Endodermal cell (in vitro differentiated cells): ENCODE measurements around the gene NFIA. TPM values are rescaled to one million over a fixed set of nuclear protein-coding genes. Genes with fewer than 3 reads are reported as not detected.

Source experiments
- DNase-seq: peaks from one replicate; pipeline ENCODE4 v3.0.0-alpha.2; 2017
- H3K27ac ChIP-seq: 2 replicates; pipeline ENCODE4 v1.5.1; 2013; ENCODE audit warnings: mild to moderate bottlenecking, low read depth, low read length, moderate library complexity
- H3K27me3 ChIP-seq: 2 replicates; pipeline ENCODE4 v1.6.1; 2013; ENCODE audit warnings: mild to moderate bottlenecking, low read length, moderate library complexity; ENCODE audit not compliant: insufficient read depth, control insufficient read depth, poor library complexity, severe bottlenecking
- H3K36me3 ChIP-seq: 2 replicates; pipeline ENCODE4 v1.7.0; 2013; ENCODE audit warnings: mild to moderate bottlenecking, low read length, moderate library complexity; ENCODE audit not compliant: control insufficient read depth, insufficient read depth
- H3K4me1 ChIP-seq: one replicate; pipeline ENCODE4 v1.7.0; 2013; ENCODE audit warnings: low read length; ENCODE audit not compliant: control insufficient read depth, insufficient read depth
- H3K4me3 ChIP-seq: 2 replicates; pipeline ENCODE4 v1.5.1; 2013; ENCODE audit warnings: mild to moderate bottlenecking, low read length, moderate library complexity
- H3K9ac ChIP-seq: 2 replicates; pipeline ENCODE4 v1.6.1; 2013; ENCODE audit warnings: mild to moderate bottlenecking, low read length, moderate library complexity; ENCODE audit not compliant: poor library complexity, severe bottlenecking; ENCODE audit errors: extremely low read depth
- H3K9me3 ChIP-seq: 2 replicates; pipeline ENCODE4 v1.6.1; 2013; ENCODE audit warnings: mild to moderate bottlenecking, low read length, moderate library complexity; ENCODE audit not compliant: control insufficient read depth
- H3K27ac Mint-ChIP-seq: 2 replicates; pipeline ENCODE4 v1.8.0; 2020; ENCODE audit warnings: mixed read lengths
- H3K27me3 Mint-ChIP-seq: 2 replicates; pipeline ENCODE4 v1.8.0; 2021; ENCODE audit warnings: mild to moderate bottlenecking, mixed read lengths; ENCODE audit not compliant: insufficient read depth
- H3K36me3 Mint-ChIP-seq: 2 replicates; pipeline ENCODE4 v1.8.0; 2020; ENCODE audit warnings: low read depth, mixed read lengths
- H3K4me1 Mint-ChIP-seq: 2 replicates; pipeline ENCODE4 v1.8.0; 2020; ENCODE audit warnings: mixed read lengths
- H3K4me3 Mint-ChIP-seq: 2 replicates; pipeline ENCODE4 v1.8.0; 2020; ENCODE audit warnings: mild to moderate bottlenecking, moderate library complexity, mixed read lengths
- H3K9me3 Mint-ChIP-seq: 2 replicates; pipeline ENCODE4 v1.8.0; 2020; ENCODE audit warnings: mild to moderate bottlenecking, mixed read lengths
- CTCF ChIP-seq: fragments of 200-600 bp; sonication (generic); conservative IDR thresholded peaks from 2 replicates; pipeline ENCODE4 v1.5.0; 2021; ENCODE audit warnings: antibody characterized with exemption, mild to moderate bottlenecking
- WGBS, 2 experiments: methylation state at CpG; one replicate each; pipeline versions ENCODE4 v1.1.5 to v1.1.7; 2013; ENCODE audit warnings: missing lambda C conversion rate in 2 of 2, mixed read lengths in 1 of 2; ENCODE audit not compliant: insufficient coverage in 1 of 2, insufficient read length in 1 of 2; 5-methylcytosine and 5-hydroxymethylcytosine counted together
- total RNA-seq, 2 donors: library from RNA; stranded (reverse); fragmentation: NEBNext Ultra II Directional in 1 of 2; extraction: Animal tissue kit (Norgen Biotek cat#: 25700) in 1 of 2; gene quantifications; 2 replicates in 1 of 2; 3 replicates in 1 of 2; pipeline ENCODE4 v1.2.1, GENCODE V29; 2021

NFIA gene
- total RNA-seq, 2 donors from 2014 or later = 2.3 to 3.8 TPM

DNA sequence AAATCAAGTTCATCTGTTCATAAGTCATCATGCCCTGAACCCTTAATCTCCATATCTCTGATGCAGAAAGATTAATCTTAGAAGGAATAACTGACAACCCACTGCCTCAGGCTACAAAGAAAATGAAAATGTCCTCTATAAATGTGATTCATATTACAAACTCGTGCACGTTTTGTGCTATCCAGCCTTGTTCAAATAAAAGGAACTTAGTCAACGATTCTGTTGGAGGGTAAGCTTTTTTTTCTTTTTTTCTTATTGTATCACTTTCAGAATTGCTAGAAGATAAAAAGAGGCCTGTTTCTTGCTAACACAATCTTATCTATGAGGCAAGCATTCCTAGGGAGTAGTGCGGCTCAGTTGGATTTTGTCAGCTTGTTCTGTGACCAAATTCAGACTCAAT is 414.1 kb downstream of the NFIA start:
- Mint-ChIP-seq H3K4me1 (peaks cover 5% of the 10 kb centered on the region), H3K9me3 (no peaks in the 10 kb centered on the region), H3K36me3 (no peaks in the 10 kb centered on the region), H3K4me3 (no peak overlapping the region), H3K27ac (no peak overlapping the region), H3K27me3 (peaks cover 24% of the 10 kb centered on the region)
- H3K9ac ChIP-seq = no peak overlapping the region
- 91 to 93% methylated on average over 3 to 4 of the region's 4 CpGs for WGBS, 2 experiments
- no peak overlapping the region for H3K27ac ChIP-seq
- no peak for TF ChIP-seq CTCF
- no peak overlapping the region for H3K4me3 ChIP-seq
- no peak for DNase-seq
- no peaks in the 10 kb centered on the region for H3K4me1 ChIP-seq
- no peaks in the 10 kb centered on the region for H3K9me3 ChIP-seq
- no peaks in the 10 kb centered on the region for H3K36me3 ChIP-seq
- H3K27me3 ChIP-seq = no peaks in the 10 kb centered on the region

DNA sequence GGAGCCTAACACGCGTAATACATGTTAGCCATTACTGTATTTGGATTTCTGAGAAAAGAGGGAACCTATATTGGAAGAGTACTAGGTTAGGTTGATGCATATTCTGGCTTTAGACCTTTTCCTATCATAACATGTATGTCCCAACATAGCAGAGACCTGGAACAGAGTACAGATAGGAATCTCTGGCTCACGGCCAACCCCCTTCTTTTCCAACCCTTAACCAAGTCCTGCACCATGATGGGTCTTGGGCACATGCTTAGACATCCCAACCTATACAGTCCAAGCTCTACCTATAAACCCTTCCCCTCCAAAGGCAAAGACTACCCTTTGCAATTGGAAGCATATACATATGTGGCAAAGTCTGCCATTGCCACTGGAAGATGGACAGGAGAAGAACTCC is 414.7 kb downstream of the NFIA start:
- peaks cover 5% of the 10 kb centered on the region for H3K4me1 Mint-ChIP-seq
- no peak overlapping the region for H3K9ac ChIP-seq
- H3K4me3 Mint-ChIP-seq = no peak overlapping the region

GRCh38 chr1:61498342-61498741 is 416.0 kb downstream of the NFIA start:
- Histone ChIP-seq H3K27me3 (no peaks in the 10 kb centered on the region), H3K36me3 (no peaks in the 10 kb centered on the region), H3K9me3 (no peaks in the 10 kb centered on the region), H3K4me3 (no peak overlapping the region), H3K9ac (no peak overlapping the region), H3K27ac (no peak overlapping the region), H3K4me1 (no peaks in the 10 kb centered on the region)
- Mint-ChIP-seq H3K27me3 (peaks cover 25% of the 10 kb centered on the region), H3K4me1 (peaks cover 5% of the 10 kb centered on the region), H3K36me3 (no peaks in the 10 kb centered on the region), H3K4me3 (no peak overlapping the region), H3K9me3 (no peaks in the 10 kb centered on the region), H3K27ac (no peak overlapping the region)
- 93% methylated on average over 6 to 8 of the region's 8 CpGs for WGBS, 2 experiments
- DNase-seq = no peak
- TF ChIP-seq CTCF = no peak

More for the DNA sequence above, 414.7 kb downstream of the NFIA start:
- no peaks in the 10 kb centered on the region for H3K9me3 ChIP-seq
- 92% methylated on average over 2 to 3 of the region's 3 CpGs for WGBS, 2 experiments
- no peaks in the 10 kb centered on the region for H3K36me3 Mint-ChIP-seq
- no peaks in the 10 kb centered on the region for H3K36me3 ChIP-seq
- no peak for TF ChIP-seq CTCF
- H3K27me3 Mint-ChIP-seq = peaks cover 21% of the 10 kb centered on the region
- H3K27ac Mint-ChIP-seq = no peak overlapping the region
- no peaks in the 10 kb centered on the region for H3K27me3 ChIP-seq
- DNase-seq = no peak
- H3K27ac ChIP-seq = no peak overlapping the region
- no peaks in the 10 kb centered on the region for H3K4me1 ChIP-seq
- no peak overlapping the region for H3K4me3 ChIP-seq
- no peaks in the 10 kb centered on the region for H3K9me3 Mint-ChIP-seq
